CD14-positive monocyte (primary cell): Measurements from ENCODE around the gene GPD2. TPM values are rescaled to one million over a fixed set of nuclear protein-coding genes. Genes with fewer than 3 reads are reported as not detected.
"Not testable (repeated sequence)": the region's sequence is repeated elsewhere in the genome, so short reads cannot be mapped to it uniquely, and the experiment has no call there.

Source experiments
- DNase-seq, 3 donors: peaks; one replicate each; pipeline ENCODE4 v3.0.0-alpha.2; 2011 to 2022
- H2AFZ ChIP-seq: 2 replicates; pipeline ENCODE4 v1.6.0; 2012; ENCODE audit warnings: mild to moderate bottlenecking, low read depth, low read length, inconsistent platforms; ENCODE audit not compliant: insufficient read depth, poor library complexity, severe bottlenecking
- H3K27ac ChIP-seq, 2 donors: 1 replicate in 1 of 2; 2 replicates in 1 of 2; pipeline ENCODE4 v1.5.1; 2012 to 2013; ENCODE audit warnings: low read length in 2 of 2, control low read depth in 1 of 2, inconsistent platforms in 1 of 2, low read depth in 1 of 2, mild to moderate bottlenecking in 1 of 2
- H3K27me3 ChIP-seq, 2 donors: one replicate each; pipeline versions ENCODE4 v1.6.0 to v1.6.1; 2011 to 2013; ENCODE audit warnings: low read length in 2 of 2; ENCODE audit not compliant: control insufficient read depth in 2 of 2, insufficient read depth in 2 of 2
- H3K36me3 ChIP-seq, 2 donors: replicated peaks in 1 of 2; 1 replicate in 1 of 2; 2 replicates in 1 of 2; pipeline versions ENCODE4 v1.5.1 to v1.6.1; 2012 to 2013; ENCODE audit warnings: low read length in 2 of 2, control low read depth in 1 of 2, inconsistent platforms in 1 of 2, mild to moderate bottlenecking in 1 of 2; ENCODE audit not compliant: insufficient read depth in 2 of 2, control insufficient read depth in 1 of 2
- H3K4me1 ChIP-seq, 2 donors: 1 replicate in 1 of 2; 2 replicates in 1 of 2; pipeline versions ENCODE4 v1.5.1 to v1.6.1; 2012 to 2013; ENCODE audit warnings: low read length in 2 of 2, control low read depth in 1 of 2, inconsistent platforms in 1 of 2, mild to moderate bottlenecking in 1 of 2, moderate library complexity in 1 of 2; ENCODE audit not compliant: insufficient read depth in 2 of 2, control insufficient read depth in 1 of 2
- H3K4me2 ChIP-seq: replicated peaks from 2 replicates; pipeline ENCODE3; 2012; ENCODE audit warnings: low read length, moderate library complexity, mild to moderate bottlenecking; ENCODE audit not compliant: poor library complexity, severe bottlenecking; ENCODE audit errors: extremely low read depth
- H3K4me3 ChIP-seq, 3 experiments: fragments of 200-600 bp in 1 of 3; sonication (generic) in 1 of 3; replicated peaks in 1 of 3; 1 replicate in 2 of 3; 2 replicates in 1 of 3; pipeline ENCODE4 v1.5.1; 2011 to 2013; ENCODE audit warnings: low read length in 3 of 3, mild to moderate bottlenecking in 3 of 3, control low read depth in 2 of 3, low read depth in 2 of 3, inconsistent platforms in 1 of 3, moderate library complexity in 1 of 3
- H3K79me2 ChIP-seq: 2 replicates; pipeline ENCODE4 v1.6.0; 2012; ENCODE audit warnings: mild to moderate bottlenecking, control low read depth, inconsistent platforms, low read length, moderate library complexity; ENCODE audit not compliant: insufficient read depth
- H3K9ac ChIP-seq: 2 replicates; pipeline ENCODE4 v1.6.0; 2017; ENCODE audit warnings: low read length, mild to moderate bottlenecking; ENCODE audit not compliant: insufficient read depth, poor library complexity, severe bottlenecking
- H3K9me3 ChIP-seq, 2 donors: replicated peaks in 1 of 2; 1 replicate in 1 of 2; 2 replicates in 1 of 2; pipeline versions ENCODE4 v1.5.1 to v1.6.1; 2012 to 2013; ENCODE audit warnings: low read length in 2 of 2, control low read depth in 1 of 2; ENCODE audit not compliant: control insufficient read depth in 1 of 2, insufficient read depth in 1 of 2
- H4K20me1 ChIP-seq: 2 replicates; pipeline ENCODE4 v1.6.0; 2012; ENCODE audit warnings: mild to moderate bottlenecking, low read length, control low read depth, moderate library complexity; ENCODE audit not compliant: insufficient read depth
- H3K27ac Mint-ChIP-seq, 7 donors: one replicate each; pipeline ENCODE4 v1.8.0; 2020; ENCODE audit warnings: mild to moderate bottlenecking in 7 of 7, mixed read lengths in 7 of 7, moderate library complexity in 6 of 7, inconsistent platforms in 2 of 7
- H3K27me3 Mint-ChIP-seq, 3 donors: one replicate each; pipeline ENCODE4 v1.8.0; 2021 to 2022; ENCODE audit warnings: low read depth in 3 of 3, mild to moderate bottlenecking in 3 of 3, mixed read lengths in 3 of 3, moderate library complexity in 3 of 3, inconsistent platforms in 1 of 3
- H3K36me3 Mint-ChIP-seq, 2 donors: one replicate each; pipeline ENCODE4 v1.8.0; 2020; ENCODE audit warnings: mixed read lengths in 2 of 2, inconsistent platforms in 1 of 2, mild to moderate bottlenecking in 1 of 2
- H3K4me1 Mint-ChIP-seq: one replicate; pipeline ENCODE4 v1.8.0; 2020; ENCODE audit warnings: mild to moderate bottlenecking, mixed read lengths
- H3K4me3 Mint-ChIP-seq, 2 donors: one replicate each; pipeline ENCODE4 v1.8.0; 2020; ENCODE audit warnings: mild to moderate bottlenecking in 2 of 2, mixed read lengths in 2 of 2, moderate library complexity in 1 of 2
- H3K9me3 Mint-ChIP-seq, 7 donors: one replicate each; pipeline ENCODE4 v1.8.0; 2020 to 2022; ENCODE audit warnings: mixed read lengths in 7 of 7, mild to moderate bottlenecking in 6 of 7, moderate library complexity in 6 of 7, inconsistent platforms in 2 of 7
- CTCF ChIP-seq: fragments of 200-600 bp; IDR thresholded peaks from one replicate; pipeline ENCODE4 v1.8.0; 2022; ENCODE audit warnings: antibody characterized with exemption, mild to moderate bottlenecking
- WGBS: methylation state at CpG from one replicate; pipeline ENCODE4 v1.1.5; 2013; ENCODE audit warnings: missing lambda C conversion rate; ENCODE audit not compliant: insufficient coverage; 5-methylcytosine and 5-hydroxymethylcytosine counted together
- intact Hi-C, 2 donors: fragments of 100-400 bp; cut with micrococcal nuclease; formaldehyde crosslinking; loops; one replicate each; pipeline versions ENCODE4 v1.15.0 to v1.15.1; 2023
- polyA plus RNA-seq, 3 donors: library from polyadenylated mRNA; depleted of rRNA in 1 of 3; unstranded in 2 of 3; stranded (reverse) in 1 of 3; fragments of 300-500 nt in 2 of 3; fragments of >200 nt in 1 of 3; fragmentation: Illumina TruSeq in 2 of 3; gene quantifications; 1 replicate in 2 of 3; 2 replicates in 1 of 3; pipeline ENCODE4 v1.2.3, GENCODE V29; 2012 to 2021

GPD2 gene
- polyA plus RNA-seq, 3 donors = 13.4 to 17.1 (median 14.5) TPM

- Histone ChIP-seq H2AFZ (no peak overlapping the region), H3K9me3 (no peaks in the 10 kb centered on the region), H3K4me1 (no peaks in the 10 kb centered on the region), H3K4me2 (no peak overlapping the region), H4K20me1 (peaks cover 76% of the 10 kb centered on the region), H3K79me2 (peaks cover 86% of the 10 kb centered on the region), H3K4me3 (no peak overlapping the region), H3K36me3 (peaks cover 0 to 8% of the 10 kb centered on the region in 2 donors), H3K27ac (no peak overlapping the region), H3K9ac (no peak overlapping the region), H3K27me3 (no peaks in the 10 kb centered on the region)
- no peak for DNase-seq
- Mint-ChIP-seq H3K27me3 (no peaks in the 10 kb centered on the region), H3K27ac (peak overlapping the region in 3 of 7 donors; percentile 20 to 33 (median 27)), H3K36me3 (peaks cover 5 to 11% of the 10 kb centered on the region in 2 donors), H3K4me1 (peaks cover 23% of the 10 kb centered on the region), H3K9me3 (no peaks in the 10 kb centered on the region), H3K4me3 (no peak overlapping the region)
- no peak for TF ChIP-seq CTCF
- intact Hi-C loops = no loop called here
- no CpG with 5 or more reads among the region's 2 CpGs for WGBS
Measured at GRCh38 chr2:156491176-156491575, 55.0 kb downstream of the GPD2 start.

GRCh38 chr2:156492979-156493378 is 56.8 kb downstream of the GPD2 start:
- Mint-ChIP-seq H3K4me3 (no peak overlapping the region), H3K36me3 (peaks cover 16 to 19% of the 10 kb centered on the region in 2 donors), H3K9me3 (no peaks in the 10 kb centered on the region), H3K27me3 (no peaks in the 10 kb centered on the region), H3K4me1 (peaks cover 23% of the 10 kb centered on the region), H3K27ac (peak overlapping the region in 2 of 7 donors; percentile 5 to 9)
- Histone ChIP-seq H3K27ac (no peak overlapping the region), H2AFZ (no peak overlapping the region), H3K4me1 (no peaks in the 10 kb centered on the region), H3K4me2 (no peak overlapping the region), H3K9ac (no peak overlapping the region), H4K20me1 (peaks cover 63% of the 10 kb centered on the region), H3K27me3 (no peaks in the 10 kb centered on the region), H3K36me3 (peaks cover 0 to 23% of the 10 kb centered on the region in 2 donors), H3K79me2 (peaks cover 68% of the 10 kb centered on the region), H3K9me3 (no peaks in the 10 kb centered on the region), H3K4me3 (no peak overlapping the region)
- DNase-seq = no peak
- intact Hi-C loops = no loop called here
- TF ChIP-seq CTCF = no peak

- DNase-seq, H3K27me3 Mint-ChIP-seq, H3K9ac ChIP-seq, H3K9me3 Mint-ChIP-seq, H3K4me2 ChIP-seq, H3K4me3 Mint-ChIP-seq, H3K4me1 ChIP-seq, intact Hi-C loops, H3K9me3 ChIP-seq, H3K27me3 ChIP-seq, H3K4me3 ChIP-seq, H3K27ac Mint-ChIP-seq, H2AFZ ChIP-seq, H3K27ac ChIP-seq, H3K4me1 Mint-ChIP-seq: not testable (repeated sequence)
- WGBS = 100% methylated on average over 1 of the region's 1 CpG
- Histone ChIP-seq H3K36me3 (peaks cover 3 to 34% of the 10 kb centered on the region in 2 donors), H3K79me2 (peaks cover 39% of the 10 kb centered on the region), H4K20me1 (peaks cover 40% of the 10 kb centered on the region)
- H3K36me3 Mint-ChIP-seq = peaks cover 29% of the 10 kb centered on the region in 2 donors
Measured at GRCh38 chr2:156495998-156496397, 59.8 kb downstream of the GPD2 start.
